UCSD-AML1 (cell line): Measurements from ENCODE around the gene SMAP1.

ENCODE experiments used
- DNase-seq: peaks from one replicate; lab custom pipeline; 2025; ENCODE audit not compliant: unreplicated experiment; lab: John Stamatoyannopoulos, UW

Gene SMAP1

DNA sequence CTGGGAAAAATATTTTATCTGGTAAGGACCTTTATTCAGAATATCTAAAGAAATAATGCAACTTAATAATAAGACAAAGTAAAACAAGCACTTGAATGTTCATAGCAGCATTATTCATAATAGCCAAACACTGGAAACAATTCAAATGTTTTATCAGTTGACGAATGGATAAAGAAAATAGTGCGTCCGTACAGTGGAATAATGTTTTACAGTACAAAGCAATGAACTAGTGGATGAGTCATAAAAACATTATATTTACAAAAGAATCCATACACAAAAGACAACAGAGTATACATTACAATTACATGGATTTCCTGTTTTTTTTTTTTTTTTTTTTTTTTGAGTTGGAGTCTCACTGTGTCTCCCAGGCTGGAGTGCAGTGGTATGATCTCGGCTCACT lies 12.7 kb downstream of the SMAP1 start:
- no peak for DNase-seq

GRCh38 chr6:70684794-70685493 lies 17.3 kb downstream of the SMAP1 start:
- no peak for DNase-seq

- DNase-seq = no peak
These were observed 18.0 kb downstream of the SMAP1 start for GRCh38 chr6:70685494-70686180.

DNA sequence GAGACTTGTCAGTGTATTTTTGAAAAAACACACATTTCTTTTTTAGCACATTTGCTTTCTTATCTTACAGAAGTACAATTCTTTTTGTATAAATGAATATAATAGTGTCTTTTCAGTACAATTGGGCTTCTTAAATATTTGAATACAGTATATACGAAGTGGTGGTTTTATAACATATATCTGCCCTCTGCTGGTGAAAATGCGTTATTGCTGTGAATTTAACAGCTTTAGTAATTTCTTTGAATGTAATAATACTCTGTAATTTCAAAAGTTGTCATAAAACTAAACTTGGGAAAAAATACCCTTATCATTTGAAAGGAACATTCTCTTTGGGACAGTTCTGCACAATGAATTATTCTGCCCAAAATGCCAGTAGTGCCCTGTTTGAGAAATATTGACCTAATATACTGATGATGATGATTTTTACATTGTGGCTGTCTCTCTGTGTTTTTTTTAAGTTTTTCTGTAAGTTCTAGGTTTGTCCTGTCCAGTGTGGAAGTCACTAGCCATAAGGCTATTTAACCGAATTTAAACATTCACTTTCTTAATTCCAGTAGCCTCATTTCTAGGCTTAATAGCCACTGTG lies 19.0 kb downstream of the SMAP1 start:
- no peak for DNase-seq

DNA sequence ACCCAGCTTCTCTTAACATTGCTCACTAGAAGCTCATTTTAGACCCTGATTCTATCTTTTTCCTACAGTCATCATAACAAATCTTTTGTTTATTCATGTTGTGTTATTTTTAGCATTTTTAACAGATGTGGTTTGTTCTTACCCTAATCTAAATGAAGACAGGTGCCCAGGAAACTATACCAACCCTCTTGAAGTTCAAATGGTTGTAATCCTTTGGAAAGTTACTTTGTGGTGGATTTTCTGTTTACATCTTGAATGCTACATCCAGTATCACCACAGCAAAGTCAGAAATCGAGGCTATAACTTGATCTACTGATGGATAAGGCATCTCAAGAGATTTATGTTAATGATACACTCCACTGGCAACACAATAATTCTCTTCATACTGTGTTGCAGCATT lies 26.2 kb downstream of the SMAP1 start:
- DNase-seq = no peak

- DNase-seq = no peak
These were observed 26.7 kb downstream of the SMAP1 start for GRCh38 chr6:70694371-70694770.

GRCh38 chr6:70700922-70701876 lies 33.5 kb downstream of the SMAP1 start:
- no peak for DNase-seq

DNA sequence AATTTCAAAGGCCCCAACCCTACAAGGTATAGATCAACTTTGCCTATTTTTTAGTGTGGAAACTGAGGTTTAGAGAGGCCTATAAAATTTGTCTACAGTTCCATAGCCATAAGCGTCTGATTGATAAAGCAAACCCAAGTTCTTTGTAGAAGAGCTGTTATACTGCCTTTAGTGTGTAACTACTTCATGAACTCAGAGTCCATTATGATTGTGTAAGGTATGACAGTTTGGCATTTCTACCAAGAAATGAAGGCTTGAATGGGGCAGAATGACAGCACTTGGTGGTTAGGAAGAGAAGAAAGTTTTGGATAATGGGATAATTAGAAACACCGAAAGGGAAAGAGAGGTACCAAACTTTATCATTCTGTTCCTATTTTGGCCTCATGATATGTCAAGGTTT lies 38.1 kb downstream of the SMAP1 start:
- no peak for DNase-seq

DNA sequence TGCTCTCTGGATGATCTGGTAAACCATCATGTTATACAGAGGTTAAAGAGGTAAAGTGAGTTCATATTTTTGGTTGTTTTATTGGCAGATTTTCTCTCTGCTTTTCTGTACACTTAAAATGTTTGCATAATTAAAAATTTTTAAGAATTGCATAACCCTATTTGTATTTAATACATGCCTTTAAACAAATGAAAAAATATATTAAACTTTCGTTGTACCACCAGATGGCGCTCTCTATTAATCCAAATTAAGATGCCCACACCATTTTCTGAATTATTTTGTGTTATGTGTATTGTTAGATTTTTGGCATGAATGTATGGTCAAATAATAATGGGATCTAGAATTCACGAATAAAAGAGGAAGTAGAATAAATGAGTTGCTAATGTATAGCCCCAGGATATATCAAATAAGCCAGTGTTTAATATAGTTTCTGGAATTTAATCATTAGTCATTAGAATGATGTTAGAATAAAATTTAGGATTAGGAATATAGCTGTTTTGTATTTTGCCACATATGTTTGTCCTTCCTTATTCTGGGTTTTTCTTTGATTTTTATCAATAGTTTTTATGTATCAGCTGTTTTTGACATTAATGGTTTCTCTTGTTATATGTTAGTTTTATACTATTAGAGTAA lies 38.9 kb downstream of the SMAP1 start:
- no peak for DNase-seq

GRCh38 chr6:70707893-70708292 lies 40.2 kb downstream of the SMAP1 start:
- no peak for DNase-seq

- no peak for DNase-seq
These were observed 40.8 kb downstream of the SMAP1 start for GRCh38 chr6:70708448-70708847.

- no peak for DNase-seq
These were observed 42.1 kb downstream of the SMAP1 start for GRCh38 chr6:70709826-70710225.

DNA sequence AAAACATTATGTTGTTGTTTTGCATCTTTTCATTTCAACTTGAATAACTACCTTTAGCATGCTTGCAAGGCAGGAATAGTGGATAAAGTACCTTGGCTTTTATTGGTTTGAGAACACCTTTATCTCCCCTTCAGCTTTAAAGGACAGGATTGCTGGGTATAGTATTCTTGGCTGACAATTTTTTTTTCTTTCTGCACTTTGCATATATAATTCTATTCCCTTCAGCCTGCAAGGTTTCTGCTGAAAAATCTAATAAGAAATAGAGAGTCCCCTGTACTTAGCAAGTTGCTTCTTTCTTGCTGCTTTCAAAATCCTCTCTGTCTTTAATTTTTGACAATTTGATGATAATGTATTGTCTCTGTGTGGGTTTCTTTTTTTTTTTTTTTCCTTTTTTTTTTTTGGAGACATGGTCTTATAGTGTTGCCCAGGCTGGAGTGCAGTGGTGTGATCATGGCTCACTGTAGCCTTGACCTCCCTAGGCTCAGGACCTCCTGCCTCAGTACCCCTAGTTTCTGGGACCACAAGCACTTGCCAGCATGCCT lies 47.1 kb downstream of the SMAP1 start:
- no peak for DNase-seq

DNA sequence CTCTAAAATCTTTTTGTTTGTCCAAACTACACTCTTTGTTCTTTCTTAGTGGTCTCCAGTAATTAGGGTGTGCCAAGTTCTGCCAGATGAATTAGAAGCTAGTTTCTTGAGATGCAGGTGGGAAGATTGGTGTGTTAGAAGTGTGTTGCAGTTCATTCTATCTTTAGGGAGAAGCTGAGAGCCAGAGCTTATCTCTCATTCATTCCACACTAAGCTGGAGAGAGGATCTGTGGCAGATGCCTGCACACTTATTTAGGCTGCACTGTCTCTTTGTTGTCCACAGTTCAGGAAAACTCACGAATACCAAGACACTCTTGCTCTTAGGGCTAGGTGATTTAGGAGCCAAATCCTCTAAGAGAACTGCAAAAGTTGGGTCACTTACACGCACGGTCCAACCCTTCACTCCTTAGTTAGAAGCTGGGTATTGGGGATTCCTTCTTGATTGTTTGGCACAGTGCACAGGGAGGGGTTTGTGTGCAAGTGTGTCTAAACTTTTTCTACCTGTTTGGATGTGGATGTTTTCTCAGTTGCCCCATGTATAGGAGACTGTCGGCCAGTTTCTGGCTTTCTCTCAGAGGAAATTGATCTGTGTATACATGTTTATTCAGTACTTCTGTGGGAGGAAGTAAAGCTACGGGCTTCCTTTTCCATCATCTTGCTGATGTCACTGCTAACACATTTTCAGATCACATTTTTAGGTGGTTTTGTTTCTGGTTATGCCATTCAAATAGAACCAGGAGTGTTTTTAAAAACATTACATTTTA lies 49.5 kb downstream of the SMAP1 start:
- peak; percentile 18 for DNase-seq

- no peak for DNase-seq
These were observed 56.8 kb downstream of the SMAP1 start for GRCh38 chr6:70724524-70724923.

DNA sequence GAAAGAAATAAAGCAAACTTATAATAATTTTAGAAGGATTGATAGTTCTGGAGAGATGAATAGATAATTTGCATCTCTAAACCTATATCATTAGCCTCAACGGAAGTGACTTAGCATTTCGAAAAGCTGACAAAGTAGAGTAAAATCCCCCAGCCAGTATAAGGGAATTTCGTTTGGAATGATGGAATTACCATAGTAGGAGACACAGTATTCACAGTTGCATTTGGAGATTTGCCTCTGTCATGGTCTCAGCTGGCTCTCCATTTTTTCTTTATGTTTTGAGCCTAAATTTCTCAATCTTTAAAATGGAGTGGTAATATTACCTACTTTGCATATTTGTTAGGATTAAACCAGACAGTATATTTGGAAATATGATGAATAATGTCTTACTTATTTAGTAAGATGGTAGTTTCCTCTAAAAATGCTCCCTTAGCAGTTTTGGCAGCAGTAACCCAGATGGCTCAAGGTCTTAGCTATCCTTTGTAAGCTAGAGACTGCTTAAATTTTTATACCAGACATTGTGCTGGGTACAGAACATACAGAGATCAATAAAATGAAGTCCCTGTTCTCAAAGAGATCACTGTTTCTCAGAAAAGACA lies 58.2 kb downstream of the SMAP1 start:
- DNase-seq = no peak

GRCh38 chr6:70734381-70734780 lies 66.7 kb downstream of the SMAP1 start:
- DNase-seq = no peak

GRCh38 chr6:70734979-70735378 lies 67.3 kb downstream of the SMAP1 start:
- no peak for DNase-seq

DNA sequence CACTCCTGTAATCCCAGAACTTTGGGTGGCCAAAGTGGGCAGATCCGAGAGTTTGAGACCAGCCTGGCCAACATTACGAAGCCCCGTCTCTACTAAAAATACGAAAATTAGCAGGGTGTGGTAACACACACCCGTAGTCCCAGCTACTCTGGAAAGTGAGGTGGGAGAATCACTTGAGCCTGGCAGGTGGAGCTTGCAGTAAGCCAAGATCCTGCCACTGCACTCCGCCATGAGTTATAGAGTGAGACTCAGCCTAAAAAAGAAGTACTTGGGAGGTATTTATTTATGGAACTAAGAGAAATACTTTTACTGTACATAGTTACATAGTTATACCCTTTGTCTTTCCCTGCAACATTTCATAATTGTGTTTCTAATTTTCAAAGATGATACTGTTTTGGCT lies 67.8 kb downstream of the SMAP1 start:
- no peak for DNase-seq
